CD4-positive, alpha-beta T cell treated with Interleukin-12 subunit alpha and Interleukin-12 subunit beta, for 1 hour (primary cell): Measurements from ENCODE around the gene DUSP16.

Experiments
- DNase-seq: peaks from one replicate; pipeline ENCODE4 v3.0.0-alpha.2; 2020

The DUSP16 gene

GRCh38 chr12:12460935-12461922, 101.4 kb downstream of the DUSP16 start:
- no peak for DNase-seq

- peak; percentile 58 for DNase-seq
Measured at GRCh38 chr12:12456637-12457036, 106.0 kb downstream of the DUSP16 start.

DNA sequence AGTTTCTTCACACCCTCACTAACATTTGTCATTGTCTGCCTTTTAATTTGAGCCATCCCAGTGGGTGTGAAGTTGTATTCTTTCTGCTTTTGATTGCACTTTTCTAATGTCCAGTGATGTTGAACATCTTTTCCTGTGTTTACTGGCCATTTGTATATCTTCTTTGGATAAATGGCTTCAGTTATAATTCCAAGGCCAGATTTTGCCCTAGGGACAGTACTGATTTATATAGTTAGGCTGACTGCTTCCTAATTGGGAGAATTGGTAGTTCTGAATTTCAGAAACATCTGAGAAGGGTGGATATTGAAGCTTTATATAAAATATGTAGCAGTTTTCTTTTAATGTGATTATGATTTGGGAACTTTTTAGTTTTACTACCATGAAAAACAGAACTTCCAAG, 108.3 kb downstream of the DUSP16 start:
- DNase-seq: no peak

DNA sequence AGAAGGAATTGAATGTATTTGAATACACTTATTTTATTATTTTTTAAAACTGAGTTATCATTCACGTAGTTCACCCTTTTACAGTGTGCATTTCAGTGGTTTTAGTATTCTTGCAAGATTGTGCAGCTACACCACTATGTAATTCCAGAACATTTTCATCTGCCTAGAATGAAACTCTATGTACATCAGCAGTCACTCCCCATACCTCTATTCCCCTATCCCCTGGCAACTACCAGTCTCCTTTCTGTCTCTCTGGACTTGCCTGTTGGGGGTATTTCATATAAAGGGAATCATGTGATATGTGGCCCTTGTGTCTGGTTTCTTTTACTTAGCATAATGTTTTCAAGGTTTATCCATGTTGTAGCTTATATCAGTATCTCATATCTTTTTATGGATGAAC, 109.0 kb downstream of the DUSP16 start:
- DNase-seq: no peak

GRCh38 chr12:12452326-12452902, 110.2 kb downstream of the DUSP16 start:
- DNase-seq: no peak

GRCh38 chr12:12451098-12451497, 111.6 kb downstream of the DUSP16 start:
- no peak for DNase-seq

- no peak for DNase-seq
Measured at GRCh38 chr12:12450043-12450471, 112.6 kb downstream of the DUSP16 start.

DNA sequence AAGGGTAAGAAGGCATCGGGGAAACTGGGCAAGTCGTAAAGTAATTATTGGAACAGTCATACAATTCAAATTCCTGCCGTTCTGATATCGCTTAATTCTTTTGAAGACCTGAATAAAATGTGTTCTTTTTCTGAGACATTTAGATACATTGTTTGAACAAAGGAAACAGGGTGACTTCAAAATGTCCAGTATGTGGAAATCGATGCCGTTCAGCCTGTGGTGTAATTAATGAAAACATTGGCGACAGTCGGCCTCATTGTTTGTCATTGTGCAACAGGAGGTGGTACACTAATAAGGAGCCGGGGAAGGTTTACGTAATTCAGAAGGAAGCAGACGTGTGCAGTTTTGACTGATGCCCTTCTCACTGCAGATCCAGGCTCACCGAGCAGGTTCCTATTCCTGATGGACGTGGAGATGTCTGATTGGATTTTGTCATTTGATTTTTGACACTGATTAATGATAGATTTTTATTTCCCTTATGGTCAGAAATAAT, 113.1 kb downstream of the DUSP16 start:
- DNase-seq: no peak

GRCh38 chr12:12447837-12448236, 114.8 kb downstream of the DUSP16 start:
- DNase-seq: no peak

DNA sequence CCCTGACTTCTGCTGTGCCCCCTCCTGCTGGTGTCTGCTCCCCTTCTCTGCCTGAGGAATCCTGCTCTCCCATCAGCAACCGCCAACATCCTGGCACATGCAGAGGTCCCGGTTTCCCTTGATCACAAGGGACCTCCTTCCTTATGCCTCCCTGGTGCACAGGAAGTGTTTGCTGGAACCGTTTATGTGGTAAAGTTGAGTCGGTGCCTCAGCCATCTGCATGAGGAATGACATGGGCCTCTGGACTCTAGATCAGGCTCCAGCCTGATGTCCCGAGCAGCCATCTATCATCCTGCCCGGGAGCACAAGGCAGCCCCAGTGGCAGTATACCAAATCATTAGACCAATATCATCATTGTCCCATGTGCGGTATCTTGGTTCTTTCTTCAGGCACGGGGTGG, 115.4 kb downstream of the DUSP16 start:
- no peak for DNase-seq

DNA sequence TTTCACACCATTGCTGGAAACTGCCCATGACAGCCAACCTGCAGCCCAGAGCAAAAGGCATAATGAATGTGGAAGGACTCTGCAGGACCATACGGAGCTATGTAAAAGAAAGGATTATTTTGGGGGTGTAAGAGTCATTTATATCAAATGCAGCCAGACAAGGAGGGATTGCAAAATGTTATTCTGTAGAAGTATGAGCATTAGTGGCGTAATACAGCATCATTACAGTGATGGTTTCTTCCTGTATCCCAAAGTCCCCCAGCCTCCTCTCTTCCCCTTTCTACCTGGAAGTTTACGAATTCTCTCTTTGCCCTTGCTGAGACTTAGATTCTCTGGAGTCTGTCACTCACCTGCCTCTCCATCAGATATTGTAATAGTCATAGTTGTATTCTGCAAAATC, 115.9 kb downstream of the DUSP16 start:
- no peak for DNase-seq

DNA sequence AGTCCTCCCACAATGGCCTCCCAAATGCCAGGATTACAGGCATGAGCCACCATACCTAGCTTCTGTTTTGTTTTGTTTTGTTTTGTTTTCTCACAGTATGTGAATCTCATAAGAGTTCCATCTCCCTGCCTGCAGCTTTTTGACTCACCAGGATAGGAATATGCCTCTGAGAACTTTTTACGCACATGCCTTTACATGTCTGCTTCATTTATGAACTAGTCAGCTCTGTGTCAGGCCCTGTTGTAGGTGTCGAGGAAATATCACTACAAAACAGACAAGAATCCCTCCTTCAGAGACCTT, 116.8 kb downstream of the DUSP16 start:
- no peak for DNase-seq

DNA sequence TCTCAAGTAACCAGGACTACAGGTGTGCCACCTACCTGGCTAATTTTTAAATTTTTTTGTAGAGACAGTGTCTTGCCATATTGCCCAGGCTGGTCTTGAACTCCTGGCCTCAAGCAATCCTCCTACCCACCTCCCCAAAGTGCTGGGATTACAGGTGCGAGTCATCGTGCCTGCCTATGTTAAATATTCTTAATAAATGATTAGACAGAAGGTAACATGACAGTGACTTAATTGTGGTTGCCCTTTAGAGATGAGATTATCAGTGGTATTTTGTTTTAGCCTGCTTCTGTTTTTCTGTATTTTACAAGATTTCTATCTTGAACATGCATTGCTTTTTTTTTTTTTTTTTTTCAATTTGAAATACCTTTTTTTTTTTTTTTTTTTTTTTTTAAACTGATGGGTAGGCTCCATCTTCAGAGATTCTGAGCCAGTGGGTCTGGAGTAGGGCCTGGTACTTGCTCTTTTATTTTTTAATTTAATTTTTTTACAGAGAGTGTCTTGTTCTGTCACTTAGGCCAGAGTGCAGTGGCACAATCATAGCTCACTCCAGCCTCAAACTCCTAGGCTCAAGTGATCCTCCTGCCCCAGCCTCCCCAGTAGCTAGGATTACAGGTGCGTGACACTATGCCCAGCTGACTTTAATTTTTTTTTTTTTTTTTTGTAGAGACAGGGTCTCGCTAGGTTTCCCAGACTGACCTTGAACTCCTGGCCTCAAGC, 117.3 kb downstream of the DUSP16 start:
- peak; percentile 31 for DNase-seq

DNA sequence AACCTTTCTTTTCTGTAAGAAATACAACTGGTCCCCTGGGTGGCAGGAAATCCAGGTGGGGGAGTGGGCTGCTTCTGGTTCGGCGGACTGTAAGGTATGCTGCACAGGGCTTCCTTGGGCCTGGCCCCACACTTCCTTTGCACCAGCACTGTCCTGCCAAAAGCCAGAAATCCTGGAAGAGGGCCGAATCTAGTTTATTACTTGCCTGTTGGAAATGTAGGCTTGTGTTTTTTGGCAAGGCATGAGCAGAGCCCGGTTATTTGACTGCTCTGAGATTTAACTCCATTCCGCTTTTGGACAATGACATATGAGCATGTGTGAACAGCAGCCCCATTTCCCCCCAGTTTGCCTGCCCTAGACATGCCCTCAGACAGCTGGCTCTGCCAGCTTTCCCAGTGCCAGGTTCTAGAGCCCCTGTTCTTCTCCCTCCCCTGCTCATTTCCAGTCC, 119.2 kb downstream of the DUSP16 start:
- no peak for DNase-seq

GRCh38 chr12:12442548-12443071, 120.1 kb downstream of the DUSP16 start:
- no peak for DNase-seq

DNA sequence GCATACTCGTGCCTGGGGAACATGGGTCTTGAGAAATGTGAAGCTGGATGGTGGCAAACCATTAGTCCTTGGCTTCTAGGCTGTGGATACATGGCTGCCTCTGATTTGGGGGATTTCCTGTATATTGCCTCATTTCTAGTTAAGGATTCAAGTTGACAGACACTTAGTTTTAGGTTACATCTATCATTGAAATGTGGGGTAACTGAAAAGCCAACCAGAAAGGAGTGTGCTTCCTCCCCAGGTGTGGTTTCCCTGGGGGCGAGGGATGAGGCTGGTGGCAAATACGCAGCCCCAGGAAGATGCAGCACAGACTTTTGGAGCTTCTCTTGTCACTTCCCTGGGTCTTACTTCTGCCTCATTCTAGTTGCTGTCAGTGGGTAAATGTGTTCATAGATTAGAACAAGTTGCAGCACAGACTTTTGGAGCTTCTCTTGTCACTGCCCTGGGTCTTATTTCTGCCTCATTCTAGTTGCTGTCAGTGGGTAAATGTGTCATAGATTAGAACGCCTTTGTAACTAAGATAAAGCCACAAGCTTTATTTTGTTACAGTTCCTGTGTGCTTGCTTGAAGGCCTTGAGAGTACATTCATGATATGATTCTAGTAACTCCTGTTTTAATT, 120.7 kb downstream of the DUSP16 start:
- peak; percentile 77 for DNase-seq

DNA sequence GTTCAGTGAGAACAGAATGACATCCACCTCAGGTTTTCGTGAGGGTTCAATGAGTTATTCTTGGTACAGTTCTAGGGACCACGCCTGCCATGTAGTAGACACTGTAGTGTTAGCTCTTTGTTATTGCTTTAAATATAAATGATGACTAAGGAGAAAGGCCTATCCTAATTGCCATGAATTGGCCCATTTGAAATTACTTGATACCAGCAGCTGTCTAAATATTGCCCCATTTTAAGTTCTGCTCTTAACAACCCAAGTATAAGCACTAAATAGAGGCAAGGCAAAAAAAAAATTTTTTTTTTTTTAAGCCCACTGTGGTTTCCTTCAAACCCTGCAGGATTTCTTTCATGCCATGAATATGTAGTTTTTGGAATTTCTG, 121.2 kb downstream of the DUSP16 start:
- DNase-seq: no peak

DNA sequence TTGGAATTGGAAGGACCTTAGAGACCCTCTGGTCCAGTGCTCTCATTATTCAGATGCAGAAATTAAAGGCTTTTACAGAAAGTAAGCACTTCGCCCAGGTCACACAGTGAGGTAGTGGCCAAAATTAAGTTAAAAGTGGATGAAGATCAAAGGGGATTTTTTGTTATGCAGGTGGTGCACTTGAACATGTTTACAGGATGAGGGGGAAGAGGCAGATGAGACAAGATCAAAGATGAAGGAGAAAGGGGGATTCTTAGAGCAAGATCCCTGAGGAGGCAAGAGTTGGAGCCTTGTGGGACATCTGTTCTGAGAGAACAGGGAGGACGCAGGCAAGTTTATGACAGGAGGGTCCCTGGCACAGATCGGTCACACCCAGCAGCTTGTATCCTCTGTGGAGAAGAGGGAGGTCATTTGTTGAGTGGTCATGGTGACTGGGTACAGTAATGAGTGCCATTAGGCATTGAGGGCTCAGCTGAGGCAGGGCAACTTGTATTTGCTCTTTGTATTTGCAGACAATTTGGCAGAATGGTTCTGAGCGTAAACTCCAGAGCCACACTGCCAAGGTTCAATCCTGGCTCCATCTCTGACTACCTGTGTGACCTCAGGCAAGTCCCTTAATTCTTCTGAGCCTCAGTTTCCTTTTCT, 121.8 kb downstream of the DUSP16 start:
- DNase-seq: peak; percentile 16

- DNase-seq: peak; percentile 66
Measured at GRCh38 chr12:12439636-12440035, 123.0 kb downstream of the DUSP16 start.

- DNase-seq: no peak
Measured at GRCh38 chr12:12436831-12437345, 125.8 kb downstream of the DUSP16 start.

DNA sequence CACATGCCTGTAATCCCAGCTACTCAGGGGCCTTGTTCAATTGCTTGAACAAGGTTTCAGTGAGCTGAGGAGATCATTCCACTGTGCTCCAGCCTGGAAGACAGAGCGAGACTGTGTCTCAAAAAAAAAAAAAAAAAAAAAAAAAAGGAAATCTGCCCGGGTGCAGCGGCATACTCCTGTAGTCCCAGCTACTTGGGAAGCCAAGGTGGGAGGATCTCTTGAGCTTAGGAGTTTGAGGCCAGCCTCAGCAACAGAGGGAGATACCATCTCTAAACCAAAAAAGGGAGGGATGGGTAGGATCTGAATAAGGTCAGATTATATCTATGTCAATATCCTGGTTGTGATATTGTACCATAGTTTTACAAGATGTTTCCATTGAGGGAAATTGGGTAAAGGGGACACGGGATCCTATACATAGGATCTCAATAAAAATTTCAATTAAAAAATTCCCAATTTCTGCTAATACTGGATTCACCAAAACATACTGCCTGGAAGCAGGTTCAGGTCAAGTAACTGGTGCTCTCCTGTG, 129.4 kb downstream of the DUSP16 start:
- no peak for DNase-seq

DNA sequence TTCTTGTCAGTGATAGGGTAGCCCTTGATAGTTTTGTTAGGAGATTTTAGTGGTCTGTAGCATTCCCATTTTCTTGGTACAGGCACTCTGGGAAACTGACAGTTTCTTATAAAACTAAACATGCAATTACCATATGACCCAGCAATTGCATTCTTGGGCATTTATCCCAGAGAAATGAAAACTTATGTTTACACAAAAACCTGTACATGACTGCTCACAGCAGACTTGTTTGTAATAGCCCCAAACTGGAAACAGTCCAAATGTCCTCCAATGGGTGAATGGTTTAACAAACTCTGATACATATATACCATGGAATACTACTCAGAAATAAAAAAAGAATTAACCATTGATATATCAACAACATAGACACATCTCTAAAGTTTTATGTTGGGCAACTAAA, 130.3 kb downstream of the DUSP16 start:
- no peak for DNase-seq
